ENCODE results near the gene TMEM72.
A peak's percentile ranks its signal among the peaks of the same experiment; 100 is the strongest.

The TMEM72 gene

GRCh38 chr10:44935201-44935965 is 24.2 kb downstream of the TMEM72 start:
- DNase-seq, result peak; percentile 77 to 79

- no peak for DNase-seq
Observed at GRCh38 chr10:44935966-44936295, 24.8 kb downstream of the TMEM72 start.

GRCh38 chr10:44936314-44936975 is 25.3 kb downstream of the TMEM72 start:
- no peak for DNase-seq

GRCh38 chr10:44937196-44938005 is 26.3 kb downstream of the TMEM72 start:
- DNase-seq, result no peak

GRCh38 chr10:44938956-44939355 is 27.8 kb downstream of the TMEM72 start:
- no peak for DNase-seq

GRCh38 chr10:44939691-44940401 is 28.7 kb downstream of the TMEM72 start:
- DNase-seq, result no peak

- no peak for DNase-seq
Observed at GRCh38 chr10:44944354-44944753, 33.2 kb downstream of the TMEM72 start.

GRCh38 chr10:44946205-44946604 is 35.1 kb downstream of the TMEM72 start:
- no peak for DNase-seq

GRCh38 chr10:44947371-44948152 is 36.4 kb downstream of the TMEM72 start:
- no peak for DNase-seq

- no peak for DNase-seq
Observed at GRCh38 chr10:44948642-44949041, 37.5 kb downstream of the TMEM72 start.

- no peak for DNase-seq
Observed at GRCh38 chr10:44949127-44949802, 38.1 kb downstream of the TMEM72 start.

- DNase-seq, result no peak
Observed at GRCh38 chr10:44949915-44950314, 38.8 kb downstream of the TMEM72 start.

GRCh38 chr10:44950326-44951225 is 39.4 kb downstream of the TMEM72 start:
- no peak for DNase-seq

GRCh38 chr10:44951576-44952226 is 40.6 kb downstream of the TMEM72 start:
- no peak for DNase-seq

GRCh38 chr10:44952779-44953231 is 41.7 kb downstream of the TMEM72 start:
- no peak for DNase-seq

- no peak for DNase-seq
Observed at GRCh38 chr10:44954042-44954441, 42.9 kb downstream of the TMEM72 start.

- DNase-seq, result no peak
Observed at GRCh38 chr10:44954962-44955361, 43.8 kb downstream of the TMEM72 start.

GRCh38 chr10:44955413-44956070 is 44.4 kb downstream of the TMEM72 start:
- no peak for DNase-seq

GRCh38 chr10:44956226-44956625 is 45.1 kb downstream of the TMEM72 start:
- no peak for DNase-seq

Measured in hippocampal formation (tissue), 2 donors.